Muscle layer of duodenum (tissue), 2 donors: ENCODE data around the gene FBXW7.

ENCODE experiments used
- H3K27ac ChIP-seq: one replicate; pipeline ENCODE4 v1.7.0; 2013; ENCODE audit warnings: mild to moderate bottlenecking, low read length
- H3K27me3 ChIP-seq: one replicate; pipeline ENCODE4 v1.7.0; 2013; ENCODE audit warnings: low read depth, mild to moderate bottlenecking, control low read depth, low read length
- H3K36me3 ChIP-seq, 2 donors: one replicate each; pipeline ENCODE4 v1.7.0; 2013; ENCODE audit warnings: low read length in 2 of 2, control low read depth in 1 of 2, mild to moderate bottlenecking in 1 of 2; ENCODE audit not compliant: insufficient read depth in 2 of 2, control insufficient read depth in 1 of 2
- H3K4me1 ChIP-seq, 2 donors: one replicate each; pipeline ENCODE4 v1.7.0; 2013; ENCODE audit warnings: low read length in 2 of 2, mild to moderate bottlenecking in 2 of 2, control low read depth in 1 of 2, moderate library complexity in 1 of 2; ENCODE audit not compliant: insufficient read depth in 2 of 2, control insufficient read depth in 1 of 2
- H3K4me3 ChIP-seq, 2 donors: one replicate each; pipeline ENCODE4 v1.7.0; 2013; ENCODE audit warnings: low read length in 2 of 2, low read depth in 1 of 2, mild to moderate bottlenecking in 1 of 2
- H3K9me3 ChIP-seq, 2 donors: one replicate each; pipeline ENCODE4 v1.7.0; 2013; ENCODE audit warnings: low read length in 2 of 2, control low read depth in 1 of 2, mild to moderate bottlenecking in 1 of 2; ENCODE audit not compliant: control insufficient read depth in 1 of 2
- donor health status: healthy.

FBXW7 gene

DNA sequence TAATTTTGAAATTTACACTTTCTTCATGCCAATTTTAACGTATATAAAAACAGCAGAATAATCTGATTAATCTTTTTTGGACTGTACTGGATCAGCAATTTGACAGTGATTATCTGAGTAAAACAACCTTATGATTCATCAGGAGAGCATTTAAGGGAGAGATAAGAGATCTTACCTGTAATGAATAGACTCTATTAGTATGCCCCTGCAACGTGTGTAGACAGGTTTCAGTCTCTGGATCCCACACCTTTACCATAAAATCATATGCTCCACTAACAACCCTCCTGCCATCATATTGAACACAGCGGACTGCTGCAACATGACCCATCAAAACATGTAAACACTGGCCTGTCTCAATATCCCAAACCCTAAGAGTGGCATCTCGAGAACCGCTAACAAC is 210.1 kb downstream of the FBXW7 start:
- Histone ChIP-seq H3K27me3 (no peaks in the 10 kb centered on the region), H3K36me3 (peaks cover 47 to 61% of the 10 kb centered on the region in 2 donors)

DNA sequence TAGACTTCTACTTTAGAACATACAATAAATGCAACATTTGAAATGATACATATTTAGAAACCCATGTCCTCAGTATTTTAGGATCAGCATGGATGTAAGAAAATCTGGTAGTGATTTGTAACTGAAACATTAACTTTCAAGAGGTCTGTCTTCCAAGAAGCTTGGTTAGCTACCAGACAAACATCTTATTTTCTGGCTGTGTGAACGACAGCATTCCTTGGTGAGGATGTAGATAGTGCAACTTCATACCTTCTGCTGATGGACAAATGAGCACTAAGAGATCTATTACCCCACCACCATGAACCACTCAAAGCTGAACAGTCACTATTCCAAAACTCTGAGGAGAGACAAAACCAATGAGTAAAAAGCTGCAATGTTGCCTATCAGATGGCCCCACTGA is 212.7 kb downstream of the FBXW7 start:
- Histone ChIP-seq H3K36me3 (peaks cover 37 to 43% of the 10 kb centered on the region in 2 donors), H3K27me3 (no peaks in the 10 kb centered on the region), H3K4me1 (no peaks in the 10 kb centered on the region), H3K9me3 (no peaks in the 10 kb centered on the region), H3K4me3 (no peak overlapping the region), H3K27ac (no peak overlapping the region)

More for the DNA sequence above, 210.1 kb downstream of the FBXW7 start:
- H3K27ac ChIP-seq = no peak overlapping the region
- H3K4me3 ChIP-seq = no peak overlapping the region
- H3K9me3 ChIP-seq = no peaks in the 10 kb centered on the region
- no peaks in the 10 kb centered on the region for H3K4me1 ChIP-seq

DNA sequence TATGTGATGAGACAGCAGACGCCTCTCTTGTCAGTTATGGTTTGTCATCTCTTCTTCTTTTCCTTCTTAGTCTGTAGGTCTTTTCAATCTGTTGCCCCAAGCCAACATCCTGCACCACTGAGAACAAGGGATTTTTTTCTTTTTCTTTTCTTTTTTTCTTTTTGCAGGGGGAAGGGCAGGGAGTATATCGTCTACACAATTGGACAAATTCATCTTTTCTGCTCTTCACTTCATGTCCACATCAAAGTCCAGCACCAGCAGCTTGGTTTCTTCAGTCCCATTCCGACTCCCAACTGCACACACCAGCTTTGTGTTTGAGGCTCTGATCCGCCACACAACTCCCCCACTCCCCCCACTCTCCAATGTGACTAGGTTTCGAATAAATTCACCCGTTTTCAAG is 213.2 kb downstream of the FBXW7 start:
- Histone ChIP-seq H3K36me3 (peaks cover 32 to 38% of the 10 kb centered on the region in 2 donors), H3K27me3 (no peaks in the 10 kb centered on the region), H3K4me3 (no peak overlapping the region), H3K4me1 (peaks cover 0 to under 1% of the 10 kb centered on the region in 2 donors), H3K9me3 (no peaks in the 10 kb centered on the region), H3K27ac (no peak overlapping the region)

DNA sequence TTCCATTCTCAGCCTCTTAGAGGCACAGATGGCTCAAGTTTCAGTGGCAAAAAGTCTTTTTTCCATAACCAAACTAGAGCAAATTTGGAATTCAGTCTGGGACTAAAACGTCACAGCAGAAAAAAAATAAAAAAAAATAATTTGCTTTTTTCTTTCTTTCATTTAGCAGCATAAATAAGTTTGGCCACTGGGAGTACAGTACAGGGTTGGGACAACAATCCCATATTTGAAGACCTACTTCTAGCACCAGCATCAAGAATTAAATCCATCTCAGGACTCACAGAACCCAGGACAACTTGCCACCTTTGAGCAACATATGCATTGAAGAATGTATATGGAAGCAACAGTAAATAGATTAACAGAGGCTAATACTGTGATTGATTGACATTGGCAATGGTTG is 214.0 kb downstream of the FBXW7 start:
- Histone ChIP-seq H3K4me3 (no peak overlapping the region), H3K27me3 (no peaks in the 10 kb centered on the region), H3K27ac (no peak overlapping the region), H3K9me3 (no peaks in the 10 kb centered on the region), H3K4me1 (peaks cover 0 to 7% of the 10 kb centered on the region in 2 donors), H3K36me3 (peaks cover 27 to 36% of the 10 kb centered on the region in 2 donors)

DNA sequence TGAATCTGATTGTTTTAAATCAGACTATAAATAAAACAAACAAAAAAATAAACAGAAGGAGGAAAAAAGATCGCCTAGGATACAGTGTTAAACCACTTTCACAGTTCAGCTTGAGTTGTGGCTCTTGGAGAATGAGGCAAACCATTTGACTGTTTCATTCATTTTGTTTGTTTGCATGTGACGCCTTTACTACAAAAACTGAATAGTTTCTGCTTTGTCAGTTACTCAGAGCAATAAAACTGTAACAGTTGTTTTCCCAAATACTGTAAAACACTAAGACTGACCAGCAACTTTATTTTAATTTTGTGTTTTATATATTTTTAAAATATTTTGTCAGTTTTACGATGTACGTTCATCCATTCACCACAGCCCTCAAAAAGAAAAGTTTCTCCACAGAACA is 214.5 kb downstream of the FBXW7 start:
- Histone ChIP-seq H3K27ac (no peak overlapping the region), H3K4me1 (peaks cover 0 to 12% of the 10 kb centered on the region in 2 donors), H3K36me3 (peaks cover 27 to 36% of the 10 kb centered on the region in 2 donors), H3K27me3 (no peaks in the 10 kb centered on the region), H3K9me3 (no peaks in the 10 kb centered on the region), H3K4me3 (no peak overlapping the region)

DNA sequence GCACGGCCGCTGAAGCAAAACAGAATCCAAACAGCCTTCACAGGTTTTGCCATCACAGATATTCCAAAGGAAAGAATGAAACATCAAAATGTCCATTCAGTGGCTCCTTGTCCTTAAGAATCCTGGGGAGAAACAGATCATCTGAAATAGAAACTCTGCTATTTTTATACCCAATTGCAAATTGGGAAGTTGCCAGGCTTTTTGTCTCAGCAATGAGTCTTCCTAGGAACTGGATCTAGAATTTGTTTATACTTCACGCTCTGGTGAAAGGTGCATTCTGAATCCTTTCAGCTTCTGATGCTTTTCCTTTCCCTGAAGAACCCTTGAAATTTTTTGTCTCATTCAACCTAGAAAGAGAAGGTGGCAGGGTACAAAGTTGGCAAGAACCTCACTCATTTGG is 218.9 kb downstream of the FBXW7 start:
- Histone ChIP-seq H3K36me3 (peaks cover under 1 to 2% of the 10 kb centered on the region in 2 donors), H3K4me3 (no peak overlapping the region), H3K27me3 (no peaks in the 10 kb centered on the region), H3K9me3 (no peaks in the 10 kb centered on the region), H3K27ac (no peak overlapping the region), H3K4me1 (peaks cover 0 to 14% of the 10 kb centered on the region in 2 donors)

DNA sequence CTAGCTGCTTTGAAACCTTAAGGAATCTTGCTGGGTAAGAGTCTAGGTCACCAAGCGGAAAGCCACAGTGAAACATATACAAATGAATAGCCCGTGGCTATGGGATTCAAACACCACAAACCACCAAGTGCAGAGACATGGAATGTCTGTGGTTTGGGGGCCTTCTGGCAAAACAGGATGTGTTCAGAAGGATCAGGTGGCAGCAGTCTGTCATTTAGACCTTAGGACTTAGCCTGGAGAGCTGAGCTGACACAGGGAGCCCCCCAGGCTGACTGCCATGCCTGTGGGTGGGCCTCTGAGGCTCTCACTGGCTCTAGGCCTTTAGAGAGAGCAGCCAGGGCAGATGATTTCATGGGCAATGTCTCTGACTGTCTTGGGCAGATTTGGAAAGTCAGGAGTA is 225.6 kb downstream of the FBXW7 start:
- Histone ChIP-seq H3K4me1 (no peaks in the 10 kb centered on the region), H3K36me3 (no peaks in the 10 kb centered on the region), H3K4me3 (no peak overlapping the region), H3K27ac (no peak overlapping the region), H3K27me3 (no peaks in the 10 kb centered on the region), H3K9me3 (no peaks in the 10 kb centered on the region)

DNA sequence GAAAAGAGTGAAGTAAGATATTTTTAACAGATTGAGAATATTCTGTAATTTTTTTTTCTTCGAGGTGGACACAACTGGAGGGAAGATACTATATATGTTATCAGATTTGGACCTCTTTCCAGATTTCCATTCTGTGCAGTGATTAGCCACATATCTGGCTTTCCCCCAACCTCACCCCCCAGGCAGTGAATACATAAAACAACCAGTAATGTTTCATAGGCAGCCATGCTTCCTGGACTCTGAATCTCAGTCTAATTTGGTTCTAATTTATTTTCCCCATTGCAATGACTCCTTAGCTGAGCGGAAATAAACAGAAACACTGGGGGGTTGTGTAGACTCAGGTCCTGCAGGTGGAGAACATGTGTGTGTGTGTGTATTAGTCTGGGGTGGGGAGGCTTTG is 226.5 kb downstream of the FBXW7 start:
- no peaks in the 10 kb centered on the region for H3K36me3 ChIP-seq
- H3K4me1 ChIP-seq = no peaks in the 10 kb centered on the region
- no peaks in the 10 kb centered on the region for H3K9me3 ChIP-seq
- H3K27me3 ChIP-seq = no peaks in the 10 kb centered on the region
- no peak overlapping the region for H3K27ac ChIP-seq
- no peak overlapping the region for H3K4me3 ChIP-seq

DNA sequence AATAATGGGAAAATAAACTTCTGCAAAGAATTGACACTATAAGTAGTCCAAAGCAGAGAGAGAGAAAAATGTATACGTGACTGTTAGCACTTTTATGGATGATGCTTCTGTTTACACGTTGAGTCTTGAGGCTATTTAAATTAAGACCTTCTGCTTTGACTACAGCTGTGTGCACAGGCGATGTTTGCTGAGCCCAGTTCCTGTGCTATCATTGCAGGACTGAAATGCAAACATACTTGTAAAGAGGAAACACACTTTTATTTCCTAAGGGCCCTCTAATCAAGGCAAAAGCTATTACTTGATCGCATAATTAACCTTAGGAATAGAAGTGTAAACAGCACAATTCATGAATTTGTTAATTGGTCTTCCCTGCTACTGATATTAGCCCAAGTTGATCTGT is 226.9 kb downstream of the FBXW7 start:
- Histone ChIP-seq H3K36me3 (no peaks in the 10 kb centered on the region), H3K4me1 (no peaks in the 10 kb centered on the region), H3K4me3 (no peak overlapping the region), H3K9me3 (no peaks in the 10 kb centered on the region), H3K27ac (no peak overlapping the region), H3K27me3 (no peaks in the 10 kb centered on the region)

DNA sequence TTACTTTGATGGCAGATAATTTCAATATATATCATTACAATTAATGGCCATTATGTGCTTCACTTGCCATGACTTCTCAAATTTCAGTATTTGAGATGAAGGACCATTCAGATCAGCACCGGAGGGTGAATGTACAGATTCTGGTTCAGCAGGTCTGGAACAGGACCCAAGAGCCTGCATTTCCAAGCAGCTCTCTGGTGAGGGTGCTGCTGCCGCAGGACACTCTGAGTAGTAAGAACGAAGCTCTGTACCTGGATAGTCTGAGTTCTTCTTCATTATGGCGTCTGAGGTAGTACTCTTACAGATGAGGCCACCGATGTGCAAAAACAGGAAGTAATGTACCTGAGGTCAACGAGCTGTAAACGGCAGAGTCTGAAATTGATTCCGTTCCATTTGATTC is 228.2 kb downstream of the FBXW7 start:
- H3K36me3 ChIP-seq = no peaks in the 10 kb centered on the region

DNA sequence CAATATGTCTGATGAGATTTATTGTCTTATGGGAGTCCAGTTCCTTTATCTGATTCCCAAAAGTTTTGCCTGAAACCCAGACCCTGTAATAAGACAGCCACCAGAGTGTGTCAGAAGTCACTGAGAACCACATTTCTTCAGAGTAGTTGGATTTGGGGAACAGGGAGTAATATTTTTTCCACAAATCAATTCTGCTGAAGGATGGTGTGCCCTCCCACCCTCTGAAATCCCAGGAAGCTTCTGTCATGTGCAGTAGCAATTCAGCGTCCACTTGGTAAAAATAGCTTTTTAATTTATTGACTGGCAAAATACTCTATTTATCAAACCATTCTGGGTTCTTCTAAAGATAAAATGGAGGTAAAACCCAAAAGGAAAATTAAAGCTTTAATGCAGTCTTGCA is 229.4 kb downstream of the FBXW7 start:
- Histone ChIP-seq H3K9me3 (no peaks in the 10 kb centered on the region), H3K4me1 (no peaks in the 10 kb centered on the region), H3K27ac (no peak overlapping the region)

More for the DNA sequence above, 228.2 kb downstream of the FBXW7 start:
- no peaks in the 10 kb centered on the region for H3K27me3 ChIP-seq
- H3K4me3 ChIP-seq = no peak overlapping the region
- no peak overlapping the region for H3K27ac ChIP-seq
- no peaks in the 10 kb centered on the region for H3K4me1 ChIP-seq
- no peaks in the 10 kb centered on the region for H3K9me3 ChIP-seq

DNA sequence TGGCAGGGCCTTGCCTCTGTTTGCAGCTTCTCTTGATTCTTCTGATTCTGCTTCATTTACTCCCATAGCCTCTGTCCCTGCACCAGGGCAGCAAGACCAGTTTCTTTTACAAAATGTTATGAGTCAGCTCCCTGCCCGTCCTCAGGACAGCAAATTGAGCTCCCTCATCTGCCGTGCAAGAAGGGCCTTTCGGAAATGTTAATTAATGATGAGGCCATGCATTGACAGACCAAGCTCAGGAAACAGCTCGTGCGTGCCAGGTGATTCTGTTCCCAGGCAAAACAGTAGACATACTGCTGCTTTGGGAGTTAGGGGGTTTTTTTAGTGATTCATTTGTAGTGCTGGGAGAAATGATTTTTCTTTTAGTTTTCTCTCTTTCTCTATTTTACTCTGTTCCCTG is 231.7 kb downstream of the FBXW7 start:
- no peaks in the 10 kb centered on the region for H3K9me3 ChIP-seq
- no peaks in the 10 kb centered on the region for H3K36me3 ChIP-seq
- H3K27me3 ChIP-seq = no peaks in the 10 kb centered on the region
- no peak overlapping the region for H3K27ac ChIP-seq
- no peak overlapping the region for H3K4me3 ChIP-seq
- H3K4me1 ChIP-seq = no peaks in the 10 kb centered on the region

More for the DNA sequence above, 229.4 kb downstream of the FBXW7 start:
- no peak overlapping the region for H3K4me3 ChIP-seq
- no peaks in the 10 kb centered on the region for H3K36me3 ChIP-seq
- no peaks in the 10 kb centered on the region for H3K27me3 ChIP-seq
